DOHH2 (cell line): Measurements from ENCODE around the gene ENOX1.

Experiments used
- EZH2phosphoT487 ChIP-seq: fragments of 200-600 bp; sonication (generic); IDR thresholded peaks from 2 replicates; pipeline ENCODE4 v1.6.1; 2017; ENCODE audit warnings: borderline replicate concordance, mild to moderate bottlenecking, antibody characterized with exemption, low read length, moderate library complexity, mixed read lengths
- TF ChIP-seq, protein P1 (sequence below): fragments of 200-600 bp; sonication (generic); IDR thresholded peaks from one replicate; pipeline ENCODE4 v1.5.1; 2014; ENCODE audit warnings: antibody characterized with exemption, mild to moderate bottlenecking, low read depth, low read length; ENCODE audit not compliant: poor library complexity, severe bottlenecking

DNA sequence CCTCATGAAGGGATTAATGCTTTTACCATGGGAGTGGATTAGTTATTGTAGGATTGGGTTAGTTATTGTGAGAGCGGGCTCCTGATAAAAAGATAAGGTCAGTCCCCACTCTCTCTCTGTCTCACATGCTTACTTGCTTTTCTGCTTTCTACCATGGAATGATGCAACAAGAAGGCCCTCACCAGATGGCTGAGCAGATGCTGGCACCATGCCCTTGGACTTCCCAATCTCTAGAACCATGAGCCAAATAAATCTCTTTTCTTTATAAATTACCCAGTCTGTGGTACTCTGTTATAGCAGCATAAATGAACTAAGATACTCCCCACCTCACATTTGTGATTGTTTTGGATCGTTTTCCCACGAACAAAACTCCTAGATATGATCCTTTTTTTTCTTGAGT, 409.6 kb downstream of the ENOX1 start:
- TF ChIP-seq, protein P1, sequence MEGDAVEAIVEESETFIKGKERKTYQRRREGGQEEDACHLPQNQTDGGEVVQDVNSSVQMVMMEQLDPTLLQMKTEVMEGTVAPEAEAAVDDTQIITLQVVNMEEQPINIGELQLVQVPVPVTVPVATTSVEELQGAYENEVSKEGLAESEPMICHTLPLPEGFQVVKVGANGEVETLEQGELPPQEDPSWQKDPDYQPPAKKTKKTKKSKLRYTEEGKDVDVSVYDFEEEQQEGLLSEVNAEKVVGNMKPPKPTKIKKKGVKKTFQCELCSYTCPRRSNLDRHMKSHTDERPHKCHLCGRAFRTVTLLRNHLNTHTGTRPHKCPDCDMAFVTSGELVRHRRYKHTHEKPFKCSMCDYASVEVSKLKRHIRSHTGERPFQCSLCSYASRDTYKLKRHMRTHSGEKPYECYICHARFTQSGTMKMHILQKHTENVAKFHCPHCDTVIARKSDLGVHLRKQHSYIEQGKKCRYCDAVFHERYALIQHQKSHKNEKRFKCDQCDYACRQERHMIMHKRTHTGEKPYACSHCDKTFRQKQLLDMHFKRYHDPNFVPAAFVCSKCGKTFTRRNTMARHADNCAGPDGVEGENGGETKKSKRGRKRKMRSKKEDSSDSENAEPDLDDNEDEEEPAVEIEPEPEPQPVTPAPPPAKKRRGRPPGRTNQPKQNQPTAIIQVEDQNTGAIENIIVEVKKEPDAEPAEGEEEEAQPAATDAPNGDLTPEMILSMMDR, result no peak
- no peak for TF ChIP-seq EZH2phosphoT487
